GM12892 (cell line): ENCODE data around the gene B3GAT3.

Experiments
- POLR2A ChIP-seq: IDR thresholded peaks from 2 replicates; pipeline ENCODE4 v1.6.1; 2011; ENCODE audit warnings: low read depth, low read length, control low read depth
- POLR2AphosphoS5 ChIP-seq: IDR thresholded peaks from 2 replicates; pipeline ENCODE4 v1.6.1; 2011; ENCODE audit warnings: low read depth, low read length, control low read depth
- TAF1 ChIP-seq: IDR thresholded peaks from 2 replicates; pipeline ENCODE4 v1.6.1; 2011; ENCODE audit warnings: low read depth, mild to moderate bottlenecking, control low read depth, low read length, borderline replicate concordance

DNA sequence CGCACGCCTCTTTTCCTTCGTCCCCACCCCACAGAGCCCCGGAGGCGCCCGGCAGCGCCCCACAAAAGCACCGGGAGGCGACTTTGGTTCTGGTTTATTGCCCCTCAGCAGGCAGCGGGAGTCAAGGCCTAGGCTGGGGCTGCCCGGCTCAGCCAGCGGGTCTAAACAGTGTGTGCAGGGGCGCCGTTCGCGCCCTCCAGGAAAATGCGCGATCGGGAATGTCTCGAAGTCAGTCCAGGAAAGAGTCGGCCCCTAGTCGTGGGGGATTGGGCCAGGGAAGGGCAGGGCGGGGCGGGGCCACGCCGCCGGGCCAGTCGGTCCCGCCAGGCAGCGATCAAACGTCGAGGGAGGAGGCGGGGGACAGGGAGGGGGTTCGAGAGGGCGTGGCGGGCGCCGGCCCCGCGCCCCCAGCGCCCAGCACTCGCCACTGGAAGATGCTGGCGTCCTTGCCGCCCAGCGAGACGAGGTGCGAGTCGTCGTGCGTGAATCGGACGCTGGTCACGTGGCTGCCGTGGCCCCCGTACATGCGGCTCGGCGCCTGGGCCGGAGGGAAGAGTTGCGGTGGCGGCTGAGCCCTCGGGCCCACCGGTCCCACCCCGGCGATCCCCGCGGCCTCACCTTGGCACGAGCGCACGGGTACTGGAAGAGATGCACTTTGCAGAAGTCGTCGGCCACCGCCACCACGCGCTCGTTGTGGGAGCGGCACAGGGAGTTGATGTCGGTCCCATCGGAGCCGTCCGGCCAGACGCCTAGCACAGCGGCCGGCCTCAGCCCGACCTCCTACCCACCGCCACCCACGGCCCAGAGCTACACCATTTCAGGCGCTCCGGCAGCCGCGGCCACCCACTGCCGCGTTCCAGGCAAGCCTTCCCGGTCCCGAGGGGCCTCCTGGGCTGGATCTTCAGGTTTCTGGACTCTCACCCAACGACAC is 19.4 kb downstream of the B3GAT3 start:
- no peak for TF ChIP-seq POLR2A
- no peak for TF ChIP-seq POLR2AphosphoS5
- TF ChIP-seq TAF1 = no peak
